Measurements from ENCODE around the gene FLNB. TPM values are rescaled to one million over a fixed set of nuclear protein-coding genes. Genes with fewer than 3 reads are reported as not detected.

FLNB gene
- total and polyA plus RNA-seq, 10 of the 15 experiments (the other 5 are each of a cell fraction or from before 2014, with no cell fraction given), result 13.6 to 51.8 (median 26.4) TPM

GRCh38 chr3:58171126-58171525 is 162.9 kb downstream of the FLNB start:
- Histone ChIP-seq H4K20me1 (ENCODE audit: control insufficient read depth, insufficient read depth) (no peaks in the 10 kb centered on the region), H3K4me1 (ENCODE audit: control insufficient read depth, insufficient read depth, low read length) (no peaks in the 10 kb centered on the region), H3K27me3 (replicated peaks in 1 of 2; ENCODE audit: control insufficient read depth in 2 of 2, insufficient read depth in 2 of 2, low read length in 1 of 2) (no peaks in the 10 kb centered on the region), H3K36me3 (ENCODE audit: control insufficient read depth in 2 of 2, insufficient read depth in 2 of 2, low read length in 1 of 2) (no peaks in the 10 kb centered on the region; a peak in 1 of 4 replicates), H3K27ac (ENCODE audit: control insufficient read depth, insufficient read depth) (no peak overlapping the region), H3K79me2 (ENCODE audit: control insufficient read depth, insufficient read depth, low read length) (no peaks in the 10 kb centered on the region), H3K4me3 (no peak overlapping the region), H3K9me3 (replicated peaks; ENCODE audit: control insufficient read depth, insufficient read depth, low read length) (no peaks in the 10 kb centered on the region), H2AFZ (ENCODE audit: control insufficient read depth, low read depth, low read length) (no peak overlapping the region), H3K9ac (ENCODE audit: control insufficient read depth, insufficient read depth, low read length) (no peak overlapping the region), H3K4me2 (ENCODE audit: control insufficient read depth, insufficient read depth) (no peak overlapping the region)
- in situ Hi-C loops (cut with MboI), result no loop called here
- WGBS (ENCODE audit: insufficient coverage, insufficient replicate concordance, low lambda C conversion rate, missing lambda C conversion rate), result 93% methylated on average over 9 of the region's 9 CpGs
- ATAC-seq (no peak), FAIRE-seq (no peak), DNase-seq (ENCODE audit: low read depth, low spot score) (no peak)
- ChIA-PET SMC1A (ENCODE audit: uncharacterized antibody, unreplicated experiment) (no interaction called here), POLR2A (no interaction called here), CTCF (interaction anchor here (0.5 kb wide), 1 partner anchor 152 kb away, joined by 3 read pairs; no protein-coding TSS in a partner anchor), RAD21 (ENCODE audit: unreplicated experiment) (interaction anchor here (1.2 kb wide), 1 partner anchor 209 kb away, joined by 3 read pairs; no protein-coding TSS in a partner anchor)
- TF ChIP-seq EGR1 (IDR thresholded peaks at IDR 0.05; ENCODE audit: borderline replicate concordance in 1 of 2, low read depth in 2 of 2, low read length in 2 of 2) (no peak), MTA3 (IDR thresholded peaks at IDR 0.05; ENCODE audit: borderline replicate concordance, low read length) (no peak), KAT2A (conservative IDR thresholded peaks at IDR 0.05; ENCODE audit: control insufficient read depth, low read depth, low read length) (no peak), CHD4 (IDR thresholded peaks at IDR 0.05) (no peak), BACH1 (IDR thresholded peaks at IDR 0.05; ENCODE audit: borderline replicate concordance) (no peak), EZH2 (IDR thresholded peaks at IDR 0.05; ENCODE audit: borderline replicate concordance, control insufficient read depth, low read depth, low read length) (no peak), ZNF274 (IDR thresholded peaks at IDR 0.05; ENCODE audit: insufficient read depth, insufficient read length) (no peak), BRCA1 (IDR thresholded peaks at IDR 0.05; ENCODE audit: low read depth, low read length) (no peak), ZNF384 (IDR thresholded peaks at IDR 0.05; ENCODE audit: borderline replicate concordance, low read depth, low read length) (no peak), DPF2 (IDR thresholded peaks at IDR 0.05) (no peak), CHD1 (IDR thresholded peaks at IDR 0.05; ENCODE audit: low read depth, low read length) (no peak), CHD2 (IDR thresholded peaks at IDR 0.05; ENCODE audit: borderline replicate concordance, low read depth, low read length) (no peak), NR2F1 (conservative IDR thresholded peaks at IDR 0.05) (no peak)
- intact Hi-C loops (cut with micrococcal nuclease; ENCODE audit: unreplicated experiment), result no loop called here
- no TSS peak for BruUV-seq (replicated peaks)

All from GM12878 (cell line).